GM21717 (cell line): ENCODE data around the gene BTBD19.
"Not testable (repeated sequence)": the region's sequence is repeated elsewhere in the genome, so short reads cannot be mapped to it uniquely, and the experiment has no call there.

Experiments used
- ATAC-seq: cut with Tn5 transposase; IDR thresholded peaks from one replicate; pipeline ENCODE4 v1.9.1; 2021; ENCODE audit warnings: mild to moderate bottlenecking, moderate library complexity; ENCODE audit not compliant: unreplicated experiment

Gene BTBD19, protein sequence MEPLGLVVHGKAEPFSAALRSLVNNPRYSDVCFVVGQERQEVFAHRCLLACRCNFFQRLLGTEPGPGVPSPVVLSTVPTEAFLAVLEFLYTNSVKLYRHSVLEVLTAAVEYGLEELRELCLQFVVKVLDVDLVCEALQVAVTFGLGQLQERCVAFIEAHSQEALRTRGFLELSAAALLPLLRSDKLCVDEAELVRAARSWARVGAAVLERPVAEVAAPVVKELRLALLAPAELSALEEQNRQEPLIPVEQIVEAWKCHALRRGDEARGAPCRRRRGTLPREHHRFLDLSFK

GRCh38 chr1:44808063-44808937, at the start of gene BTBD19:
Gene BTBD19, plus strand, starts transcription at chr1:44808523. Its CDS starts 298 bp downstream, at chr1:44808821.
- peak; percentile 17 for ATAC-seq

DNA sequence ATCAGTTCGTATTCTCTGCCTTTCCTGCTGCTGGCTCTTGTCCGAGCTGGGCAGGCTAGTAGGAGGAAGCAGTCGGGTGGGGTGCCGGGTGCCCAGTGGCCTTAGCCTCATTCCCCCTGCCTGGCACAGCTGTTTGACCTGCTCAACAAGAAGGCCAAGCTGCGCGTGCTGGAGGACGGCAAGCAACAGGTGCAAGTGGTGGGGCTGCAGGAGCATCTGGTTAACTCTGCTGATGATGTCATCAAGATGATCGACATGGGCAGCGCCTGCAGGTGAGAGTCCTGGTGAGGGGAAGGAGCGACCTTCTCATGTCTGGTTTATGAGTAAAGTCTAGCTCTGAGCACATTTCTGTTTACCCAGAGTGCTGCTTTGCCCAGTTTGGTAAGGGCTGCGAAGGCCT, 49.2 kb upstream of the BTBD19 start:
- no peak for ATAC-seq

DNA sequence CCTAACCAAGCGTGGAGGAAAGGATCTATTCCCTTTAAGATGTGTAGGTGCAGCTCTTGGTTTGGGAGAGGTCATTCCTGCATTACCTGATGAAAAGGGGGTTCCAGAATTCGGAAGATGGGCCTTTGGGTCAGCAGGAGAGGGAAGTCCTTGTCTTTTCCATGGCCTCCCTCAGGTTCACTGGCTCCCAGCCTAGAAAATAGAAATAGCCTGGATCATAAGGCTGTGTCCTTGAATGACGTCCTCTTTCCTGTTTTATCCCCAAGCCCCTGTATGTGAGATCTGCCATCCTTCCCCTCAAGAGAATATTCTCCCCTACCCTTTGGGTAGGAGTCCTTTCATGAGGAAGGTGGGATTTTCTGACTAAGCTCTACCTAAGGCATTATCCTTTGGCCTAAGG, 47.4 kb upstream of the BTBD19 start:
- no peak for ATAC-seq

DNA sequence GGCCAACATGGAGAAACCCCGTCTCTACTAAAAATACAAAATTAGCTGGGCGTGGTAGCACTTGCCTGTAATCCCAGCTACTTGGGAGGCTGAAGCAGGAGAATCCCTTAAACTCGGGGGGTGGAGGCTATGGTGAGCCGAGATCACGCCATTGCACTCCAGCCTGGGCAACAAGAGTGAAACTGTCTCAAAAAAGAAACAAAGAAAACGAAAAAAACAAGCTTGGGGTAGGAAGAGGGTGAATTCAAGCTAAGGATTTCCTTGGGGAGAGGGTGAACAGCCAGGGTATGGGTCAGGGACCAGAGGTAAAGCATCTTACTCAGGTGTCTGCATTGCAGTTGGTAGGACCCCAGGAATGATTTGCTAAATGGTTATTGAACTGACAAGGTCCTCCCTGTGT, 41.9 kb upstream of the BTBD19 start:
- ATAC-seq, result not testable (repeated sequence)

DNA sequence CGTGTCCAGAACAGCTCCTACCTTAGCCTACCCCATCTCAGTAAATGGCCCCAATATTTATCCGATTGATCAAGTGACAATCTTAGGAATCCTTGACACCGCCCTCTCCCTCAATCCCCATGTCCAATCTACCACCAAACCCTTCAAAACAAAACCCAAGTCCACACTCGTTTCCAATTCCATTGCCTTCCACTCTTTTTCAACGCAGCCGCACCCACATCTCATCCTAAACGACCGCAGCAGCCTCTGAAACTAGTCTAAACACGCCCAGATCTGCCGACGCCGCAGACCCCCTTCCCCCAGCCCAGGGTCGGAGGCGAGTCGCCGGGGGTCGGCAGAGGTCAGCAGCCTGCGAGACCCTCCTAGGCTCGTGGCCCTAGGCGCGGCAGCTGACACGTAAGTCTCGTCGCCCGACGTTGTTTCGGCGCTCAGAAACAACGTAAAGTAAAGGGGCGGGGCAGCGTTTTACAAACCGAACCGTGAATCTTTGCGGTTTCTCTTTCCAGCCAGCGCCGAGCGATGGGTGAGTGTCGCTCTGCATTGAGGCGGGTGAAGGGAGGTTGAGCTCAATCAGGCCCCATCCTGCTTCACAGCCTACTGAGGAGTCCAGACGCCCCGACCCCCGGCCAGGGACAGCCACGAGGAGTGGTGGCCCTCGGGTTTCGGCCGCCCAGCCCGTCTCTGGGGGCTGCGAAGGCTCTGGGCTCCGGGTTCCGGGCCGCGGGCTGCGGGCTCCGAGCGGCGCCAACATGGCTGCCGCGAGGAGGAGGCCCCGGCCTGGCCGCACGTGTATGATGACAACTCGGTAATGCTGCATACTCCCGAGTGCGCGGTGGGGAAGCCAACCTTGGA, 33.0 kb upstream of the BTBD19 start, which contains the start of gene RPS8:
TSS of gene RPS8 (plus strand) at position 463 of the 852 bp plus-strand sequence. CDS start at position 520, 57 bp downstream.
- ATAC-seq, result peak; percentile 75

DNA sequence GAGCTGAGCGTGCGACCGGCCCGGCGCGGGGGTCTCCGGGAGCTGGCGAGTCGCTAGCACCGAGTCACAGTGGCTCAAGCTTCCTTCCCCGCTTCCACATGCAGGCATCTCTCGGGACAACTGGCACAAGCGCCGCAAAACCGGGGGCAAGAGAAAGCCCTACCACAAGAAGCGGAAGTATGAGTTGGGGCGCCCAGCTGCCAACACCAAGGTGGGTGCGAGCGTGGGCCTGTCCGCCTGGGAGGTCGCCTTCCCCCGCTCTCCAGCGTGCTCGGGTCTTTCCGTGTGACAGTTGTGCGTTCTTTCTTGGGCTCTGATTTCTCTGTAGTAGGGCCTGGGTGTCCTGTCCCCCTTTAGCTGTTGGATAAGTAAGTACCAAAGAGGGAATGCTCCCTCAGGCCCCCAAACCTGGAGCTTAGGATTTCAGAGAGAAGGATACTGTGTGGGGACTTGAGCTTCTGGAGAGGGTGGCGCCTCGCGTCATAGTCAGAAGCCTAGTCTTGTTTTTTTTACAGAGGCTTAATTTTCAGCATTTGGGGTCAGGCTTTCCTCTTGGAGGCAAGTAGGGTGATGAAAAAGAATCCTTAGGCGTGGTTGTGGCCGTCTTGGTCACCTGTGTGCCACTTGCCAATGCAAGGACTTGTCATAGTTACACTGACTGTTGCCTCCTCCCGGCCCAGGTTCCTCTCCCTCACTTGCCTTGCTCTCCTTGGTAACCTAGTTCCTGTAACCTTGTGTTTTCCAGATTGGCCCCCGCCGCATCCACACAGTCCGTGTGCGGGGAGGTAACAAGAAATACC, 32.2 kb upstream of the BTBD19 start:
- ATAC-seq, result peak; percentile 12

- no peak for ATAC-seq
These were observed 31.6 kb upstream of the BTBD19 start for GRCh38 chr1:44776730-44777068.

DNA sequence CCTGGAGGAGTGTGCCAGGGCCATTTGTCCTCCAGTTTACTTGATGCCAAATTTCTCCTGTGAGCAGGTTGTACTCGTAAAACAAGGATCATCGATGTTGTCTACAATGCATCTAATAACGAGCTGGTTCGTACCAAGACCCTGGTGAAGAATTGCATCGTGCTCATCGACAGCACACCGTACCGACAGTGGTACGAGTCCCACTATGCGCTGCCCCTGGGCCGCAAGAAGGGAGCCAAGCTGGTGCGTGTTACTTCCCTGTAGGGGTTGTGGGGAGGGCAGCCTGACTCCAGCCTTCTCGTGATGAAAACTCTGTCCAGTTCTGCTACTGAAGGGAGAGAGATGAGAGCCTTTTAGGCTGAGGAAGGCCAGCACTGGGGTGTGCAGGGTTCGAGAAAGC, 30.8 kb upstream of the BTBD19 start:
- ATAC-seq, result no peak

GRCh38 chr1:44777969-44778635, 30.2 kb upstream of the BTBD19 start:
- no peak for ATAC-seq

DNA sequence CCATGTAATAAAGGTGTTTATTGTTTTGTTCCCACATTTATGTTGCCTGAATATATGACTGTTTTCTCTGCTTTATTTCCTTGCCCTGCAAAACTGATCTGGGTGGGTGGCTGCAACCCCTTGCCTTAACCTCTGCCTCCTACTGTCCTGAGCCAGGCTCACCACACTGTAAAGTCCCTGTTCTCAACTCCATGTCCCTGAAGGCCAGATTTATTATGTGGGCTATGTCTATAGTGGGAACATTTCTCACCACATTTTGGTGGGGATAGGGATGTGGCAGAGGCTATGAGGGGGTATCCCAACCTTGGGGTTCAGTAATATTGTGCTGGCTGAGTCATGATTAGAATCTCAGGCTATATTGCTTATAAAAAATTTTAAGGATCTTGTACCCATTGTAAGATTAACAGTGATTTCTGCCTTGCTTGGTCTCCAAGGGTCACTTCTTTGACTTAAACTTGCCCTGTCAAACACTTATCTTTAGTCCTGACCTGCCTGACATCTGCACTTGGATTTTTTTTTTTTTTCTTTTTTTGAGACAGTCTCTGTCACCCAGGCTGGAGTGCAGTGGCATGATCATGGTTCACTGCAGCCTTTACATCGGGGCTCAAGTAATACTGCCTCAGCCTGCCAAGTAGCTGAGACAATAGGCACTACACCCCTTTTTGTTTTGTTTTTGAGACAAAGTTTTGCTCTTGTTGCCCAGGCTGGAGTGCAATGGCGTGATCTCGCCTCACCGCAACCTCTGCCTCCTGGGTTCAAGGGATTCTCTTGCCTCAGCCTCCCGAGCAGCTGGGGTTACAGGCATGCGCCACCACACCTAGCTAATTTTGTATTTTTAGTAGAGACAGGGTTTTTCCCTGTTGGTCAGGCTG, 29.4 kb upstream of the BTBD19 start:
- no peak for ATAC-seq

DNA sequence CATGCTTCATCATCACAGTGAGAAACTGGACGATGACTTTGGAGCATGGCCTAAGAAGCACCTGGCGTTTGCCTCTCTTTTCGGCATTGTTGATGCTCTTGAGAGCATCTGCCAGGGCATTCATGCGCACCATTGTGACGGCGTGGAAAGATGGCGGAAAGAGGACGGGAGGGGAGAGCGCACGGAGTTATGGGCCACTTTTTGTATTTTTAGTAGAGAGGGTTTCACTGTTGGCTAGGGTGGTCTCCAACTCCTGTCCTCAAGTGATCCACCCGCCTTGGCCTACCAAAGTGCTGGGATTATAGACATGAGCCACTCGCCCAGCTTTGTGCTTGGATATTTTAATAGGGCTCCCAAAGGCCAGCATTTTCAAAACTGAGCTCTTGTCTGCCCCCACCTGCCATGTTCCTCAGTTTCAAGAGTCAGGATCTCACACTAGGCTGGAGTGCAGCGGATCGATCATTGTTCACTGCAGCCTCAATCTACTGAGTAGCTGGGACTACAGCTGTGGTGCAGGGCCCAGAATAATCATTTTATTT, 27.7 kb upstream of the BTBD19 start:
- no peak for ATAC-seq

DNA sequence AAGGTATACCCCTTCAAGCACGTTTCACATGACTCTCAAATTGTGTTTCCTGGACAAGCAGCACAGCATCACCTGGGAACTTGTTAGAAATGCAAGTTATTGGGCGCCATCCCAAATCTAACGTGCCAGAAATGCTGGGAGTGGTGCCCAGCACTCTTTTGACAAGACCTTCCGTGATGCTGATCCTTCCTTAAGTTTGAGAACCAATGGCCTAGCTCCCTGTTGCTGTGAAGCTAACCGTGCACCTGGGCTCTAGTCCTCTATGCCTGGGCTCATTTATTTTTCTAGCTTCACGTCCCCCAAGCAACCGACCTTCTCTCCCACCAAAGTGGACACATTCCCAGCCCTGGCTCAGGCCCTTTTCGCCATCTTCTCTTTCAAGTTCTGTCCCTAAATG, 24.6 kb upstream of the BTBD19 start:
- no peak for ATAC-seq

DNA sequence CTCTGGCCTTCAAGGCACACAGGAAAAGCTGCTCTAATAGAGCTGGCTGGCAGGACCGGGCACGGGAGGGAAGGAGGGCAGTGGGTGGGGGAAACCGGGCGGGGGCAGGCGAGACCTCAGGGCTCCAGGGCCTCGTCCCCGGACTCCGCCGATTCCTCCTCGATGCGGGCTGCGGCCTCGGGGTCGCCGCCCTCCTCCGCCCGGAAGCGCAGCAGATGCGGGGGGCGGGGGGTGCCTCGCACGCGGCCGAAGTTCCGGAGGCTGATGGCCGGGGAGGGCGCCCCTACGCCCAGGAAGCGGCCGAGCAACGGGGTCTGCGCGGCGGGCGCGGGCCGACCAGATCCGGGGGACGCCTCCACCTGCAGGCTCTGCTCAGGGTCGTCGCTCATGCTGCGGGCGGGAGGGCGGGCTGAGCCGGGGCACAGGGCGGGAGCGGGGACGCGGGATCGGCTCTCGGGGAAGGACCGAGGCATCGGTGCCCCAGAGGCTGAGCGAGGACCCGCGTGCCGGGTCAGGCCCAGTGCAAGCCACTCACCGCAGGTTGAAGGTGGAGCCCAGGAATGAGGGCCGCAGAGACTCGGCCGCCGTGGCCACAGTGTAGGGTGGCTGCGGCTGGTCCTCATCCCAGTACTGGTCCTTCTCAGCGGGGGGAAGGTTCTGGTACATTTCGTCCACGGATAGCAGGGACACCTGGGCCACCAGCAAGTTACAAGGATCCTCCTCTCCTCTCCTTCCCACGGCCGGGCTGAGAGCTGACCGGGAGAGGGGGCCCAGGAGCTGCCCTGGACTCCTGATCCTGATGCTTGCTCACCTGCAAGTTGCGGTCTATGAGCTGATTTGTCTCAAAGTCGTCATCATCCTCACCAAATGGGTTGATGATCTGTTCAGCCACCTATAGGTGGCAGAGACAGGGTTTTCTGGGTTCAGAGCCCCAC, 24.0 kb upstream of the BTBD19 start:
- no peak for ATAC-seq

DNA sequence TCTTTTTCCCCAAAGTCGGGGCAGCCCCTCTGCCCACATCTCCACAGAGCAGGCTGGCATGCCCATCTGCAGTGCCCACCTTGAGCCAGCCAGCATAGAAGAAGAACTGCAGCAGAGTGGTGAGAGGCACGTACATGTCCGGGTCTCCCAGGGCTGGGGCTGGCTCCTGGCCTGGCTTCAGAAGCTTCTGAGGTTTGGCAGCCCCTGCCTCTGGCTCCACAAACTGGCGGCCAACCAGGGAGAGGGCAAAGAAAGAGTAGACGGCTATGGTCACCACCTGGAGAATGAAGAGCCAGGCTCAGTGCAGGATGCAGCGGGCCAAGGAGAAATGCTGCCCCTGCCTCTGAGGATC, 23.3 kb upstream of the BTBD19 start:
- no peak for ATAC-seq

DNA sequence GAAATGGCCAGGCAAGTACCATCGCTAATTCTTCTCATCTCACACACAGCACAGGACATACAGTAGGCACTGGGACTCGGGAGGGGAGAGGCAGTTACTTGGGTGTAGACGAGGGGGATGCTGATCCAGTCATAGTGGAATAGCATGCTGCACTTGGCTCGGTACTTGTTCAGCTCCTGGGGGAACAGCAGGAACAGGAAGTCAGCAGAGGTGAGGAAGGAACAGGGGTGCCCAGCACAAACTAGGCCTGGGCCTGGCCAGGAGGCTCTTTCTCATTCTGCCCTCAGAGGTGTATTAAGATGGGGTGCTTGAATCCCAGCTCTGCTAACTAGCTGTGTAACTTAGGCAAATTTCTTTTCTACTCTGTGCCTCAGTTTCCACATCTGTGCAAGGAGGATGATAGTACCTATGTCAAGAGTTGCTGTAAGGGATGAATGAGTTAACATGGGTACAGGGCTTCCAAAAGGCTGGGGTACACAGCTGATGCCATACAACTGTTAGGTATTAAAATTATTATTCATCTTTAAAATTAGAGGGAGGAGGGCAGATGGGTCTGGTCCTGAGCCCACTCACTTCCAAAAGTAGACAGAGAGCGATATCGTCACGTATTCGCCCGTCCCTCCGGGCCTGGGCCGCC, 22.7 kb upstream of the BTBD19 start:
- ATAC-seq, result no peak

- peak; percentile 46 for ATAC-seq
These were observed 22.0 kb upstream of the BTBD19 start for GRCh38 chr1:44786138-44786840.
